ENCODE results near the gene ANO4. TPM values are rescaled to one million over a fixed set of nuclear protein-coding genes. Genes with fewer than 3 reads are reported as not detected.

The ANO4 gene
- total RNA-seq, 2 donors from 2014 or later, result 7.2 to 8.5 TPM

DNA sequence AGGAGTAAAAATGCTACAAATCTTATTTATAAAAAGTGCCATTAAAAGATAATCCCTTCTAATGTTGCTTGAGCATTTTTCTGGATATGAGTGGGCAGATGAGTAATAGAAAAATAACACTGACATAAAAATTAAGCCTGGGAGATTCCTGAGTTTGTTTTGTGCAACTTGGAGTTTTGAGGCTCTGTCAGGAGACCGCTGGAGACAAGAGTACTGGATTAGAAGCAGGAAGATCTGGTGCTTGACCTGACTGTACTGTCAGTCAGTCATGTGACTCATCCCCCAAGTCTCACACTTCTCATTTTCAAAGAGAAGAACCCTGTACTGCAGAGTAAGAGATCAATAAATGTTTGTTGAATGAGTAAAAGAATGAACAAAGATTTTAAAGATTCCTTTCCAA, 29.4 kb downstream of the ANO4 start:
- no peaks in the 10 kb centered on the region for H3K4me1 ChIP-seq (replicated peaks)
- intact Hi-C loops (cut with DNase I), result no loop called here
- no peaks in the 10 kb centered on the region for H3K36me3 ChIP-seq
- H3K27ac ChIP-seq, result no peak overlapping the region
- H3K9me3 ChIP-seq, result no peaks in the 10 kb centered on the region
- H3K27me3 ChIP-seq (replicated peaks; ENCODE audit: insufficient read depth), result no peaks in the 10 kb centered on the region
- TF ChIP-seq POLR2AphosphoS5 (IDR thresholded peaks at IDR 0.05) (no peak), POLR2A (IDR thresholded peaks at IDR 0.05) (no peak)
- TF ChIP-seq, protein P1, sequence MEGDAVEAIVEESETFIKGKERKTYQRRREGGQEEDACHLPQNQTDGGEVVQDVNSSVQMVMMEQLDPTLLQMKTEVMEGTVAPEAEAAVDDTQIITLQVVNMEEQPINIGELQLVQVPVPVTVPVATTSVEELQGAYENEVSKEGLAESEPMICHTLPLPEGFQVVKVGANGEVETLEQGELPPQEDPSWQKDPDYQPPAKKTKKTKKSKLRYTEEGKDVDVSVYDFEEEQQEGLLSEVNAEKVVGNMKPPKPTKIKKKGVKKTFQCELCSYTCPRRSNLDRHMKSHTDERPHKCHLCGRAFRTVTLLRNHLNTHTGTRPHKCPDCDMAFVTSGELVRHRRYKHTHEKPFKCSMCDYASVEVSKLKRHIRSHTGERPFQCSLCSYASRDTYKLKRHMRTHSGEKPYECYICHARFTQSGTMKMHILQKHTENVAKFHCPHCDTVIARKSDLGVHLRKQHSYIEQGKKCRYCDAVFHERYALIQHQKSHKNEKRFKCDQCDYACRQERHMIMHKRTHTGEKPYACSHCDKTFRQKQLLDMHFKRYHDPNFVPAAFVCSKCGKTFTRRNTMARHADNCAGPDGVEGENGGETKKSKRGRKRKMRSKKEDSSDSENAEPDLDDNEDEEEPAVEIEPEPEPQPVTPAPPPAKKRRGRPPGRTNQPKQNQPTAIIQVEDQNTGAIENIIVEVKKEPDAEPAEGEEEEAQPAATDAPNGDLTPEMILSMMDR (IDR thresholded peaks at IDR 0.05), result no peak
- WGBS, result 50% methylated on average over 1 of the region's 1 CpG
- DNase-seq (ENCODE audit: low spot score), result no peak
- no peak overlapping the region for H3K4me3 ChIP-seq

DNA sequence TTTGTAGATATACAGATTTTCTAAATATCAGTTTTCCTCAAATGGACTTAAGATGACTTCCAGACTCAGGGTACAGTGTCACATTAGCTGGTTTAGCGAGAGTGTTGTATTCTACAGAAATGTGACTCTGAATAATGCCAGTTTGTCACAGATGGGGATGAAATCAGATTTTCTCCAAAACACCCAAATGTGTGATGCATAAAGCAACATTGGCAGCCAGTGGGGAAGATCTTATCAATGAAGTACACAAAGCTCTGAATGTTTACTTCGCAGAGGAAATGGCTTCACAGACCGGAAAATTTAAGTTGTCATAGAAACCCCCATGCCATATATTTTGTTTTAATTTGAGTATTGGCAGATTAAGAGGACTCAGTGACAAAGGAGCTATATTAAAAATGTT, 29.9 kb downstream of the ANO4 start:
- Histone ChIP-seq H3K4me1 (replicated peaks) (no peaks in the 10 kb centered on the region), H3K4me3 (no peak overlapping the region), H3K27ac (no peak overlapping the region), H3K9me3 (no peaks in the 10 kb centered on the region), H3K36me3 (no peaks in the 10 kb centered on the region), H3K27me3 (replicated peaks; ENCODE audit: insufficient read depth) (no peaks in the 10 kb centered on the region)
- no peak for TF ChIP-seq POLR2AphosphoS5 (IDR thresholded peaks at IDR 0.05)
- TF ChIP-seq, protein P1 (IDR thresholded peaks at IDR 0.05), result no peak
- no peak for TF ChIP-seq POLR2A (IDR thresholded peaks at IDR 0.05)
- DNase-seq (ENCODE audit: low spot score), result no peak
- intact Hi-C loops (cut with DNase I), result no loop called here
- WGBS, result 49% methylated on average over 3 of the region's 3 CpGs

DNA sequence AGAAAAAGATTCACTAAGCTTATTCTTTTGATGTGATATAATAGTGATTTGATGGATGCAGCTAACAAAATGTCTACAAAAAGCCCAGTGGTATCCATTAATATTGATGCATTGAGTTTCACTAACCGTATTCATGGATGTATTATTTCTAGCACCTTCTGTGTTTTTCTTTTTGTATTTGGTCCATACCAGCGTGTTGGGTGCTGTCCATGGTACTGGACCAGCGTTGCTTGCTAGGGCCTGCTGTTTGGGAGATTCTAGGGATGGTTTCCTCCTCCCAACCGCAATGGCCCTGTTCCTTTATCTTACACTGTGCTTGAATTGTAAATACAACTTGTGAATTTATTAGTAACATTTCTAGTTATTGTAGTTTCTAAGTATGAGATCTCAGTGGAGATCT, 31.7 kb downstream of the ANO4 start:
- intact Hi-C loops (cut with DNase I), result no loop called here
- 11% methylated on average over 4 of the region's 4 CpGs for WGBS
- DNase-seq (ENCODE audit: low spot score), result peak; percentile 24

DNA sequence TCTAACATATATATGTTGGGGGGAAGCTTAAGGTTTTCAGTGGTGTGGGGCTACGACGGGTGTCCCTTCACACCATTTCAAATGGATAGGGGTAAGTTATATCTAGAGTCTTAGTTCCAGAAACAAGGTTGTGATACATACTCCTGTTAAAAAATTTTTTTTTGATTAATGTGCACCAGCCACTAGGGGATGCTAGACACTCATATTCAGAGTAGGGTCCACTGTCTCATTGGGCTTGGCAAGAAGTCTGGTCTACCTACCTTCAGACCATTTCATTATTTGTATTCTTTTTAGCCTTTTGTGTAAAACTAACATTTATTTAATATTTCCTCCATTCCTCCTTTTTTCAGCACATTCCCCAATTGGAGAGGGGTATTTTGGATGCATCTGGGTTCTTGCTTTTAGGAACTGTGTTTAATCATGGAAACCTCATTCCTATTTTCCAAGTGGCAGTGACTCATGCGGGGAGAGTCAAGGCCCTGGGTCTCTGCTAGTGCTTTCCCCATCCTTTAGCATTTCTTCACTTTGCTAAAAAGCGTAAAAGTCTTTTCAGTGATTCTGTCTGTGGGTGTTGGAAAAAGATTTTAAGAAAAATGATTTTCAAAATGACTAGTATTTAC, 33.4 kb downstream of the ANO4 start:
- Histone ChIP-seq H3K27ac (no peak overlapping the region), H3K27me3 (replicated peaks; ENCODE audit: insufficient read depth) (no peaks in the 10 kb centered on the region), H3K9me3 (no peaks in the 10 kb centered on the region), H3K4me3 (no peak overlapping the region), H3K36me3 (no peaks in the 10 kb centered on the region), H3K4me1 (replicated peaks) (no peaks in the 10 kb centered on the region)
- TF ChIP-seq, protein P1 (IDR thresholded peaks at IDR 0.05), result peak; percentile 25 to 65 (median 50)
- TF ChIP-seq POLR2AphosphoS5 (IDR thresholded peaks at IDR 0.05), result no peak
- 51% methylated on average over 4 of the region's 4 CpGs for WGBS
- intact Hi-C loops (cut with DNase I), result no loop called here
- peak; percentile 6 for DNase-seq (ENCODE audit: low spot score)

More for the DNA sequence above, 31.7 kb downstream of the ANO4 start:
- Histone ChIP-seq H3K27me3 (replicated peaks; ENCODE audit: insufficient read depth) (no peaks in the 10 kb centered on the region), H3K4me3 (no peak overlapping the region), H3K9me3 (no peaks in the 10 kb centered on the region), H3K4me1 (replicated peaks) (no peaks in the 10 kb centered on the region), H3K27ac (no peak overlapping the region), H3K36me3 (no peaks in the 10 kb centered on the region)
- TF ChIP-seq, protein P1 (IDR thresholded peaks at IDR 0.05), result no peak
- no peak for TF ChIP-seq POLR2A (IDR thresholded peaks at IDR 0.05)
- no peak for TF ChIP-seq POLR2AphosphoS5 (IDR thresholded peaks at IDR 0.05)

Measured in prostate gland (tissue), 2 donors.